ENCODE measurements around the gene DOCK6.

The DOCK6 gene

DNA sequence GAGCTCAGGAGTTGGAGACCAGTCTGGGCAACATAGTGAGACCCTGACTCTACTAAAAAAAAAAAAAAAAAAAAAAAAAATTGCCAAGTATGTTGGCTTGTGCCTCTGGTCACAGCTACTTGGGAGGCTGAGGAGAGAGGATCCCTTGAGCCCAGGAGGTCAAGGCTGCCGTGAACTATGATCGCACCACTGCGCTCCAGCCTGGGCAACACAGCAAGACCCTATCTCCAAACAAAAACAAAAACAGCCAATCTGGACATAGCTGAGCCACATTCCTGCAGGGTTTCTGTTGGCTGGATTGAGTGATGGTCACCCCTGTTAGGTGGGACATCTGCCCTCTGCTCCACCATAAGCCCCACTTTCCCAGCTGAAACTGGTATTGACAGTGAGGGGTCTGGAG lies 36.5 kb downstream of the DOCK6 start:
- no peak overlapping the region for H3K4me3 ChIP-seq (ENCODE audit: low read length)
- TF ChIP-seq CTCF (conservative IDR thresholded peaks at IDR 0.05; ENCODE audit: low read length): no peak
- no peak for DNase-seq (ENCODE audit: low read depth)

DNA sequence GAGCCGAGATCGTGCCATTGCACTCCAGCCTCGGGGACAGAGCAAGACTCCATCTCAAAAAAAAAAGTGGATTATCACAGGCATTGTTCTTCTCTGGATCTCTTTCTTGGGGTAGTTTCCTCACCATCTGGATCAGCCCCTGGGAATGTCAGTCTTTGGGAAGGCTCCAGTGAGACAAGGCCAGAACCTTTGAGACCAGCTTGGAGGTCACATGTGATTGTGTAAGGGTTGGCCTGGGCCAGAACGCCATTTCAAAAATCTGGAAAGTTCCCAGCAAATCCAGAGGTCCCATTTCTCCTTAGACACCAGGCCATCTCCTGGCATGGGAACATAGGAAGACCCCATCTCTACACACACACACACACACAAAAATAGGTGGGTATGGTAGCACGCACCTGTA lies 37.2 kb downstream of the DOCK6 start:
- H3K4me3 ChIP-seq (ENCODE audit: low read length): no peak overlapping the region
- no peak for DNase-seq (ENCODE audit: low read depth)
- TF ChIP-seq CTCF (conservative IDR thresholded peaks at IDR 0.05; ENCODE audit: low read length): no peak

DNA sequence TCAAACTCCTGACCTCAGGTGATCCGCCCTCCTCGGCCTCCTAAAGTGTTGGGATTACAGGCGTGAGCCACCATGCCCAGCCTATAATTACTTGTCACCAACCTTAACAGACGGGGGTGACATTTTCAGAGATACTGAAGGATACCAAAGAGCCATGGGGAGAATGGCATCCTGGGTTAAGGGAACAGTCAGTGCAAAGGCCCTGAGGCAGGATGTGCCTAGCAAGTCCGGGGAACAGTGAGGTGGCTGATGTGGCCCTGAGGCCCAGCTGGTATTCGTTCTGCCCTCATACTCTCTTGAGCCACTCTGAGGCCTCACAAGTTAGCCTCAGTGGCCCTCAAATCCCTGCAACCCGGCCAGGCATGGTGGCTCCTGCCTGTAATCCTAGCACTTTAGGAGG lies 37.9 kb downstream of the DOCK6 start:
- DNase-seq (ENCODE audit: low read depth): no peak
- no peak for TF ChIP-seq CTCF (conservative IDR thresholded peaks at IDR 0.05; ENCODE audit: low read length)
- no peak overlapping the region for H3K4me3 ChIP-seq (ENCODE audit: low read length)

- no peak overlapping the region for H3K4me3 ChIP-seq (ENCODE audit: low read length)
- no peak for DNase-seq (ENCODE audit: low read depth)
- no peak for TF ChIP-seq CTCF (conservative IDR thresholded peaks at IDR 0.05; ENCODE audit: low read length)
These were observed 39.1 kb downstream of the DOCK6 start for GRCh38 chr19:11223200-11223599.

- H3K4me3 ChIP-seq (ENCODE audit: low read length): no peak overlapping the region
- no peak for TF ChIP-seq CTCF (conservative IDR thresholded peaks at IDR 0.05; ENCODE audit: low read length)
- DNase-seq (ENCODE audit: low read depth): no peak
These were observed 41.2 kb downstream of the DOCK6 start for GRCh38 chr19:11221082-11221598.

DNA sequence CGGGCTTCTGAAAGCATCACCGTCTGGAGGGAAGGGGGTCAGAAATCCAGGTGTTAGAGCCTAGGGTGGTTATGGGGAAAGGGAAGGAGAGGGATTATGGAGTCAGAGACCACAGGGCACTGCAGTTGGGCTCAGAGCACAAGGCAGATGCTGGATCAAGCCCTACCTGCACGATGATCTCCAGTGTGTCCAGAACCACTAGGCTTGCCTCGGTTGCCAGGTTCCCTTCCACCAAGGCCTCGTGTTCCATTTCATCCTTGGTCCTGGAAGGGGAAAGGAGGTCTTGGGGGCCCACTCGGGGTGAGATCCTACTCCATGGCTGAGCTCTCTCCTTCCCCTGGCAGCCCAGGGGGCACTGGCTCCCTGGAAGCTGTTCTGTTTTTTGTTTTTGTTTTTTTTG lies 47.9 kb downstream of the DOCK6 start:
- H3K4me3 ChIP-seq (ENCODE audit: low read length): no peak overlapping the region
- TF ChIP-seq CTCF (conservative IDR thresholded peaks at IDR 0.05; ENCODE audit: low read length): no peak
- no peak for DNase-seq (ENCODE audit: low read depth)

DNA sequence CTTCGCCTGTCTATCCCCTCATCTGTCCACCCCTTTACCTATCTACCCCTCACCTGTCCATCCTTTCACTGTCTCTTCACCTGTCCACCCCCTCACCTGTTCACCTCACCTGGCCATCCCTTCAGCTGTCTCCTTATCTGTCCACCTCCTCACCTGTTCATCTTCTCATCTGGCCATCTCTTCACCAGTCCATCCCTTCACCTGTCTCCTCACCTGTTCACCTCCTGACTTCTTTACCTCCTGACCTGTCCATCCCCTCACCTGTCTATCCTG lies 51.7 kb downstream of the DOCK6 start:
- no peak overlapping the region for H3K4me3 ChIP-seq (ENCODE audit: low read length)
- no peak for DNase-seq (ENCODE audit: low read depth)
- no peak for TF ChIP-seq CTCF (conservative IDR thresholded peaks at IDR 0.05; ENCODE audit: low read length)
